ENCODE data around the gene GRK5. TPM values are rescaled to one million over a fixed set of nuclear protein-coding genes. Genes with fewer than 3 reads are reported as not detected.
"Not testable (repeated sequence)": the region's sequence is repeated elsewhere in the genome, so short reads cannot be mapped to it uniquely, and the experiment has no call there.

The GRK5 gene
- total RNA-seq, 1 donor from 2014 or later = 25.3 TPM

DNA sequence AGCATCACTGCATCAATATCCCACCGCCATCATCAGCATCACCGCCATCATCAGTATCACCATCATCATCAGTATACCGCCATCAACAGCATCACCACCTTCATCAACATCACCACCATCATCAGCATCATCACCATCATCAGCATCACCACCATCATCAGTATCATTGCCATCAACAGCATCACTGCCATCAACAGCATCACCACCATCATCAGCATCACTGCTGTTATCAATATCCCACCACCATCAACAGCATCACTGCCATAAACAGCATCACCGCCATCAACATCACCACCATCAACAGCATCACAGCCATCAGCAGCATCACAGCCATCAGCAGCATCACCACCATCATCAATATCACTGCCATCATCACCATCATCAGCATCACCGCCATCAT is 219.3 kb downstream of the GRK5 start:
- intact Hi-C loops (cut with micrococcal nuclease) = no loop called here
- H3K4me1 Mint-ChIP-seq (ENCODE audit: low read depth) = no peaks in the 10 kb centered on the region

DNA sequence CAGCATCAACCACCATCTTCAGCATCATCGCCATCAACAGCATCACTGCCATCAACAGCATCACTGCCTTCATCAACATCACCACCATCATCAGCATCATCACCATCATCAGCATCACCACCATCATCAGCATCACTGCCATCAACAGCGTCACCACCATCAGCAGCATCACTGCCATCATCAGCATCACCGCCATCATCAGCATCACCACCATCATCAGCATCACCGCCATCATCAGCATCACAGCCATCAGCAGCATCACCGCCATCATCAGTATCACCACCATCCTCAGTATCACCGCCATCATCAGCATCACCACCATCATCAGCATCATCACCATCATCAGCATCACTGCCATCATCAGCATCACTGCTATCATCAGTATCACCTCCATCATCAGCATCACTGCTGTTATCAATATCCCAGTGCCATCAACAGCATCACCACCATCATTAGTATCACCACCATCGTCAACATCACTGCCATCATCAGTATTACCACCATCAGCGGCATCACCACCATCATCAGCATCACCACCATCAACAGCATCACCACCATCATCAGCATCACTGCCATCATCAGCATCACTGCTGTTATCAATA is 220.0 kb downstream of the GRK5 start:
- H3K4me3 Mint-ChIP-seq = no peak overlapping the region
- intact Hi-C loops (cut with micrococcal nuclease) = no loop called here
- no peak overlapping the region for H3K27ac Mint-ChIP-seq

More for the DNA sequence above, 219.3 kb downstream of the GRK5 start:
- no peak overlapping the region for H3K4me3 Mint-ChIP-seq
- DNase-seq (ENCODE audit: low spot score) = no peak
- H3K27me3 Mint-ChIP-seq (ENCODE audit: insufficient read depth) = no peaks in the 10 kb centered on the region
- no peaks in the 10 kb centered on the region for H3K9me3 Mint-ChIP-seq
- H3K27ac Mint-ChIP-seq = no peak overlapping the region
- peaks cover 23% of the 10 kb centered on the region for H3K36me3 Mint-ChIP-seq (ENCODE audit: low read depth)

DNA sequence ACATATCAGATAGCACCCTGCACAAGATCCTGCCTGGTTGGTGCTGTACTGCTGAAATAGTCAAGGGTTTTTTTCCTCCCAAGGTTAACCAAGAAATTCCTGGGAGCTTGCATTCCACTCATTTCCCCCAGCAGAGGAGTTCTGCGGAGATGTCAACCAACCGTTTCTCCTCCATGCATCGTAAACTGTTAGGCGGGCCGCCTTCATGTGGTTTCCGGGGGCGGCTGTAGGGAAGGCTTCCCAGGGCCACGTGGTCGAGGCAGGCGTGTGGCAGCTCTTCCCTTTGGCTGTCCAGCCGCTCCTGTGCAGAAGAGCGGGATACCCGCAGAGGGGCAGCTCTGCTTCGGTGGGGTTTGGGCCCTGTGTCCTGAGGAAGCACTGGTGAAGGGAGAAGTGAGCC is 221.4 kb downstream of the GRK5 start:
- H3K9me3 Mint-ChIP-seq = peaks cover 4% of the 10 kb centered on the region
- DNase-seq (ENCODE audit: low spot score) = no peak
- H3K36me3 Mint-ChIP-seq (ENCODE audit: low read depth) = peaks cover 32% of the 10 kb centered on the region
- no peak overlapping the region for H3K27ac Mint-ChIP-seq
- intact Hi-C loops (cut with micrococcal nuclease) = no loop called here
- no peak overlapping the region for H3K4me3 Mint-ChIP-seq
- no peaks in the 10 kb centered on the region for H3K27me3 Mint-ChIP-seq (ENCODE audit: insufficient read depth)
- no peaks in the 10 kb centered on the region for H3K4me1 Mint-ChIP-seq (ENCODE audit: low read depth)

More for the DNA sequence above, 220.0 kb downstream of the GRK5 start:
- Mint-ChIP-seq H3K9me3 (no peaks in the 10 kb centered on the region), H3K4me1 (ENCODE audit: low read depth) (no peaks in the 10 kb centered on the region), H3K36me3 (ENCODE audit: low read depth) (peaks cover 26% of the 10 kb centered on the region), H3K27me3 (ENCODE audit: insufficient read depth) (no peaks in the 10 kb centered on the region)
- DNase-seq (ENCODE audit: low spot score) = no peak

DNA sequence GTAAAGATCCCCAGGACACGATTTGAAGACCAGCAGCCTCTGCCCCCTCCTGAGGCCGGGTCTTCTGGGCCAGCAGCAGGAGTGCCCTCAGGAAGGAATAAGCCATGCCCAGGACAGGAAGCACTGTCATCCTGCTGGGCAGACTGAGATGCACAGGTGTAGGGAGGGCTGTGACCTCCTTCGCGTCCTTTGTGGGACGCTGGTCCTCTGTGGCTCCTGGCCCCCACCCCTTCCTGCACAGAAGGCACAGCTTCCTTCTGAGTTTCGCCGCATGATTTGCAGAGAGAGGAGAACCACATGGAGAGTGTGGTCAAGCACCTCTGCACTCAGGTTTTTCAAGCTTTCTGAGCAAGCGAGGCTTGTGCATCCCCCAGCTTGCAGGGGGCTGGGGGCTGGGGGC is 222.4 kb downstream of the GRK5 start:
- H3K27me3 Mint-ChIP-seq (ENCODE audit: insufficient read depth) = no peaks in the 10 kb centered on the region
- H3K9me3 Mint-ChIP-seq = peaks cover 12% of the 10 kb centered on the region
- no peak overlapping the region for H3K27ac Mint-ChIP-seq
- H3K36me3 Mint-ChIP-seq (ENCODE audit: low read depth) = peaks cover 38% of the 10 kb centered on the region
- no peaks in the 10 kb centered on the region for H3K4me1 Mint-ChIP-seq (ENCODE audit: low read depth)
- DNase-seq (ENCODE audit: low spot score) = no peak
- H3K4me3 Mint-ChIP-seq = no peak overlapping the region
- intact Hi-C loops (cut with micrococcal nuclease) = no loop called here

DNA sequence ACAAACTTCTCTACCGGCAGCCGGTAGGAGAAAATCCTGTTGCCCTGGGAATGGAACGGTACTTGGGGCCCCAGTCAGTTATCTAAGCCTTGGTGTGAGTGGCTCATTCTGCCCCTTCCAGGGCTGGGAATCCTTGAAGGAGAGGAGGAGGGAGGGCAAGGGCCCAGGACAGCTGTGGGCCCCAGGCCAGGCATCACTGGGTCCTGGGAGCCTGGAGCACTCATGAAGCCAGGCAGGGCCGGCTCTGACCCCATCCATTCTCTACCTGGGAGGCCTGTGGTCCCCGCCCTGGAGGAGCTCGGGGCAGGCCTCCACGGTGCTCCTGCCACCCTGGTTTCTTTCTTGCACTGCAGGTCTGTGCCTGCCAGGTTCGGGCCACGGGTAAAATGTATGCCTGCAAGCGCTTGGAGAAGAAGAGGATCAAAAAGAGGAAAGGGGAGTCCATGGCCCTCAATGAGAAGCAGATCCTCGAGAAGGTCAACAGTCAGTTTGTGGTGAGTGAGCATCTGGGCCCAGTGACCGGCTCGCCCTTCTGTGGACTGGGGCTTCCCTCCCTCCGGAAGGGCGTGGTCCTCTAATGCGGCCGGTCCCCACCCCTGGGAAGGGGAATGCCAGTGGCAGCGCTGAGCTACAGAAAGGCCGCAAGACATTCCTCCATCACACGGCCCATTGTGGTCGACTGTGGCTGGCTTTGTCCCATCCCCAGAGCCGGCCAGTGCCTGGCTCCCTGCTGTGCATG is 223.8 kb downstream of the GRK5 start:
- intact Hi-C loops (cut with micrococcal nuclease) = no loop called here
- H3K4me3 Mint-ChIP-seq = no peak overlapping the region
- H3K27ac Mint-ChIP-seq = no peak overlapping the region
- peaks cover 41% of the 10 kb centered on the region for H3K36me3 Mint-ChIP-seq (ENCODE audit: low read depth)
- no peak for DNase-seq (ENCODE audit: low spot score)
- peaks cover 12% of the 10 kb centered on the region for H3K9me3 Mint-ChIP-seq
- no peaks in the 10 kb centered on the region for H3K27me3 Mint-ChIP-seq (ENCODE audit: insufficient read depth)
- H3K4me1 Mint-ChIP-seq (ENCODE audit: low read depth) = no peaks in the 10 kb centered on the region

DNA sequence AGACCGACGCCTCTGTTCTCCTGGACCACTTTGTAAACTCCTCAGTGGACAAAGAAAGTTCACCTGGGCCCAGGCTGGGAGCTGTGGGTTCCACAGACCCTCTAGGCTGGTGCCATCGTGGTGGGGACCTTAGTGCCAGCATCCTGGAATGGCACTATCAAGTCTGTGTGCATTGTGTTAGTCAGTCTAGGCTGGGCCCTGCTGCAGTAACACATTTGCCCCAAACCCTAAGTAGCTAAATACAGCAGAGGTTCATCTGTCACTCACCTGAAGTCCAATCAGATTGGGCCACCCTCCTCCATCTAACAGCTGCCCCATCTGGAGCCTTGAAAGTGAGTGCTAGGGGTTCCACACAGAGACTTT is 224.4 kb downstream of the GRK5 start:
- intact Hi-C loops (cut with micrococcal nuclease) = no loop called here
- no peak for DNase-seq (ENCODE audit: low spot score)
- Mint-ChIP-seq H3K4me3 (no peak overlapping the region), H3K27me3 (ENCODE audit: insufficient read depth) (no peaks in the 10 kb centered on the region), H3K9me3 (peaks cover 12% of the 10 kb centered on the region), H3K36me3 (ENCODE audit: low read depth) (peaks cover 41% of the 10 kb centered on the region), H3K27ac (no peak overlapping the region), H3K4me1 (ENCODE audit: low read depth) (no peaks in the 10 kb centered on the region)

DNA sequence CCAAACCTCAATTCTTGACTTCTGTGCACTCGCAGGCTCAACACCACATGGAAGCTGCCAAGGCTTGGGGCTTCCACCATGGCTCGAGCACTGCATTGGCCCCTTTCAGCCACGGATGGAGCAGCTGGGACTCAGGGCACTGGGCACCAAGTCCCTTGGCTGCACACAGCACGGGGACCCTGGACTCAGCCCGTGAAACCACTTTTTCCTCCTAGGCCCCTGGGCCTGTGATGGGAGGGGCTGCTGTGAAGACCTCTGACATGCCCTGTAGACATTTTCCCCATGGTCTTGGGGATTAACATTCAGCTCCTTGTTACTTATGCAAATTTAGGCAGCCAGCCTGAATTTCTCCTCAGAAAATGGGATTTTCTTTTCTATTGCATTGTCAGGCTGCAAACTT is 227.6 kb downstream of the GRK5 start:
- intact Hi-C loops (cut with micrococcal nuclease); H3K27me3 Mint-ChIP-seq (ENCODE audit: insufficient read depth); H3K4me1 Mint-ChIP-seq (ENCODE audit: low read depth); DNase-seq (ENCODE audit: low spot score); H3K4me3 Mint-ChIP-seq; H3K27ac Mint-ChIP-seq: not testable (repeated sequence)
- peaks cover 50% of the 10 kb centered on the region for H3K36me3 Mint-ChIP-seq (ENCODE audit: low read depth)
- peaks cover 12% of the 10 kb centered on the region for H3K9me3 Mint-ChIP-seq

DNA sequence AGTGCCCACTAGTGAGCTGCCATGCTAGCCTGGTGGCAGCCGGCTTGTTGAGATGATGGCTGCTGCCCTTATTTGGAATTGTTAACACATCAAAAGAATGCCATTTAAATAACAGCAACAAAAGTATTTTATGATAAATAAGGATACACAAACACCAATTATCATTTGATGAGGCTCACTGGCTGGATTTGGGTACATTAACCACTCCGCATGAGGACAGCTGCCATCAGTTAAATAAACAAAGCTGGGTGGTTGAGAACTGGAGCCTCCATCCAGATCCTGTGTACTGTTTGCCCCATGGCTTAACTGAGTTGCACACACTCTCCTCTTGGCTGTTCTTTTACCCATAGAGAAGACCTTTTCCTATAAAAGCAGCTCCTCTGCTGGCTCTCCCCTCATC is 231.3 kb downstream of the GRK5 start:
- Mint-ChIP-seq H3K9me3 (peaks cover 9% of the 10 kb centered on the region), H3K27me3 (ENCODE audit: insufficient read depth) (no peaks in the 10 kb centered on the region), H3K27ac (no peak overlapping the region), H3K36me3 (ENCODE audit: low read depth) (peaks cover 40% of the 10 kb centered on the region), H3K4me3 (no peak overlapping the region), H3K4me1 (ENCODE audit: low read depth) (no peaks in the 10 kb centered on the region)
- no peak for DNase-seq (ENCODE audit: low spot score)
- intact Hi-C loops (cut with micrococcal nuclease) = no loop called here

DNA sequence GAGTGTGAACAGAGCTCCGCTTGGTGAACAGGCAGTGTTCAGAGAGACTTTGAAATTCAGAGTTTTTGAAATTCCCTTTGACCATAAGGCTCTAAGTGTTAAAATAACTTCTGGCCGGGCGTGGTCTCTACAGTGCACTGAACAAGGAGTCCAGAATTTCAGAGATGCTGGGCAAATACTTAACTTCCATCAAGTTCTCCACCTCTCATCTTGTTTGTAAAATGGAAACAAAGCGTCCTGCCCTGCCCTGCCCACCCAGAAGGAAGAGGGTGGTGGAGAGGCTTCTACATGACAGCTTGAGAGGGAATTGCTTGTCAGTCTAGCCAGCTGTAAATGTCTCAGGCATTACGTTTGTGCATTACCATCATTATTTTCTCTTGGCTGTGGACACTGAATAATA is 232.6 kb downstream of the GRK5 start:
- Mint-ChIP-seq H3K36me3 (ENCODE audit: low read depth) (peaks cover 31% of the 10 kb centered on the region), H3K27ac (no peak overlapping the region), H3K9me3 (no peaks in the 10 kb centered on the region), H3K4me1 (ENCODE audit: low read depth) (peaks cover 2% of the 10 kb centered on the region), H3K27me3 (ENCODE audit: insufficient read depth) (no peaks in the 10 kb centered on the region), H3K4me3 (no peak overlapping the region)
- DNase-seq (ENCODE audit: low spot score) = no peak
- intact Hi-C loops (cut with micrococcal nuclease) = loop anchor here (10.0 kb wide), 1 partner anchor 105 kb away; the partner anchor contains the start of gene RGS10

DNA sequence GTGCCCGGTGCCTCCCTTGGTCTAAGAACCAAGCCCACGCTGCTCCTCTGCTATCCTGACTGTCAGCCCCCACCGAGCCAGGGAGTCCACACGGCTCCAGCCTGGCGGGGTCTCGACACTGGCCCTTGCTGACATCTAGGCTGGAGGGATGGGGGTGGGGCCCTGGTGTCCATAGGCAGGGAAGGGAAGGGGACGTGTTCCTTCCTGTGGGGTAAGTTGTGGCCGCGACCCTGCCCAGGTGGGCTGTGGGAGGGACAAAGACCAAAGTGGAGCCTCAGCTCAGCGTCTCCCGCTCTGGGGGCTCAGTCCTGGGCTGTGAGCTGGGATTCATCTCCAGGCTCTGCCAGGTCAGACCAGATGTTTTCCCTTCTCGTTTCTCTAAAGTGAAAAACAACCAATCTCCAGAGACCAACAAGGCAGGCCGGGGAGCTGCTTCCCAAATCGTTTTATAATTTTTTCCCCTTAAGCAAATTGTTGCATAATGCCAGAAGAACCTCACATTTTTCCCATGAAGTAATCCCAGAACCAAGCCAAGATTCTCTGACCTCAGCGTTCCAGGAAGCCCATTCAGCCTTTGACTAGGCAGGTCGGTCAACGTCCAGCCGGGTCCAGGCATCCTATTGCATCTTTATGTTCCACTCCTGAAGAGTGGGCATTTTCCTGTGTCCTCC is 233.9 kb downstream of the GRK5 start:
- Mint-ChIP-seq H3K9me3 (no peaks in the 10 kb centered on the region), H3K4me3 (no peak overlapping the region), H3K4me1 (ENCODE audit: low read depth) (peaks cover 3% of the 10 kb centered on the region), H3K27me3 (ENCODE audit: insufficient read depth) (no peaks in the 10 kb centered on the region), H3K27ac (no peak overlapping the region), H3K36me3 (ENCODE audit: low read depth) (peaks cover 26% of the 10 kb centered on the region)
- intact Hi-C loops (cut with micrococcal nuclease) = loop anchor here (10.0 kb wide), 1 partner anchor 104 kb away; the partner anchor contains the start of gene RGS10
- no peak for DNase-seq (ENCODE audit: low spot score)

DNA sequence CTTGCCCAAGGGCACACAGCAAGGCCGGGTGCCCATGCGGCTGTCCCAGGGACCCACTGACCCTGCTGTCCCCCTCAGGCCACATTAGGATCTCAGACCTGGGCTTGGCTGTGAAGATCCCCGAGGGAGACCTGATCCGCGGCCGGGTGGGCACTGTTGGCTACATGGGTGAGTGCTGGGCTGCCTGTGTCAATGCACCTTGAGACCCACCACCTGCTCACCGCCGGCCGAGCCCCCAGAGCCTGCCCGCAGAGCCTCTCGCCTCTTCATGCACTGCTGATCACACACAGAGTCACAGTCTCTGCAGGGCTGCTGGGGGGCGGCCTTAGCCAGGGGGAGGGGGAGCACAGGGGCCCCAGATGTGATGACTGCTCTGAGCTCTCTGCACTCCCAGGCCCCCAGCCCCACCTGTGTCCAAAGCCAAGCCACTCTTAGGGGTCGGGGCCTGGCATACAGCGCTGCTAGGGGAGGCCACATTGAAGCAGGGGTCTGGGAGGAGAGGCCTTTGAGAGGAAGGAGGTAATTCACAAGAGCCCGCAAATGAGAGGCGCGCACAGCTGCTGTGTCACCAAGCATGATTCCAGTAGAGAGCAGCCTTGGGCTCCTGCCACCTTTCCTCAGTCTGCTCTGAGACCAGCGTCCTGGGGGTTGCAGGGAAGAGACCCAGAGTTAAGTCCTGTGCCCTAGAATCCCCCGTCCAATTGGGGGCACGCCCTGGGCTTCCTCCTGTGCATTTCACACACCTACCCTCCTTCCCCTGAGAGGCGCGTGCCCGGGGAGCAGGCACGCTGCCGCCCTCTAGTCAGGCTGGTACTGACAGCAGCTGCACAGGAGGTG is 234.8 kb downstream of the GRK5 start:
- no peak overlapping the region for H3K4me3 Mint-ChIP-seq
- intact Hi-C loops (cut with micrococcal nuclease) = loop anchor here (10.0 kb wide), 1 partner anchor 103 kb away; the partner anchor contains the start of gene RGS10
- H3K27me3 Mint-ChIP-seq (ENCODE audit: insufficient read depth) = no peaks in the 10 kb centered on the region
- peaks cover 27% of the 10 kb centered on the region for H3K36me3 Mint-ChIP-seq (ENCODE audit: low read depth)
- no peaks in the 10 kb centered on the region for H3K9me3 Mint-ChIP-seq
- H3K27ac Mint-ChIP-seq = no peak overlapping the region
- H3K4me1 Mint-ChIP-seq (ENCODE audit: low read depth) = peaks cover 3% of the 10 kb centered on the region
- no peak for DNase-seq (ENCODE audit: low spot score)

DNA sequence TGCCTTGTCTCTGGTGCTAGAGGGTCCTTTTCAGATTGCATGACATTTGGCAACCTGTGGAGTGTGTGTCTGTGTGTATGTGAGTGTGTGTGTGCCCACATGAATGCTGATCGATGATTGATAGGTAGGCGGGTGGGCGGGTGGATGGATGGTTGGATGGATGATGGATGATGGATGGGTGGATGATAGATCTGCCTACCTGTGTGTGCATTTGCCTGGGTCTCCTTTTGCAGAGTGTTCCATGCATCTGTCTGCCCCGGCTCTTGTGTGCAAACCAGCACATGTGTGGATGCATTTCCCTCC is 235.3 kb downstream of the GRK5 start:
- H3K9me3 Mint-ChIP-seq = no peaks in the 10 kb centered on the region
- H3K27me3 Mint-ChIP-seq (ENCODE audit: insufficient read depth) = no peaks in the 10 kb centered on the region
- intact Hi-C loops (cut with micrococcal nuclease) = loop anchor here (10.0 kb wide), 1 partner anchor 102 kb away; the partner anchor contains the start of gene RGS10
- no peak overlapping the region for H3K27ac Mint-ChIP-seq
- peaks cover 23% of the 10 kb centered on the region for H3K36me3 Mint-ChIP-seq (ENCODE audit: low read depth)
- DNase-seq (ENCODE audit: low spot score) = no peak
- peaks cover 3% of the 10 kb centered on the region for H3K4me1 Mint-ChIP-seq (ENCODE audit: low read depth)
- H3K4me3 Mint-ChIP-seq = no peak overlapping the region

Measured in activated T-helper 1 cell treated with anti-CD3 and anti-CD28 coated beads, Interleukin-12 subunit alpha, Interleukin-12 subunit beta, Interleukin-2, Interleukin-4 antibody, amounts not matched to agents 30 ng/mL and 10 ng/mL and 1 ng/mL, durations not matched to agents 14 hours and 24 hours and 36 hours (primary cell).